ENCODE measurements around the gene APP.
"Not testable (repeated sequence)": the region's sequence is repeated elsewhere in the genome, so short reads cannot be mapped to it uniquely, and the experiment has no call there.

Gene APP

GRCh38 chr21:26162081-26162480, 8.5 kb downstream of the APP start:
- no peak for DNase-seq (ENCODE audit: low spot score)

GRCh38 chr21:26159869-26160268, 10.7 kb downstream of the APP start:
- DNase-seq (ENCODE audit: low spot score): no peak

- no peak for DNase-seq (ENCODE audit: low spot score)
Measured at GRCh38 chr21:26157801-26158200, 12.8 kb downstream of the APP start.

DNA sequence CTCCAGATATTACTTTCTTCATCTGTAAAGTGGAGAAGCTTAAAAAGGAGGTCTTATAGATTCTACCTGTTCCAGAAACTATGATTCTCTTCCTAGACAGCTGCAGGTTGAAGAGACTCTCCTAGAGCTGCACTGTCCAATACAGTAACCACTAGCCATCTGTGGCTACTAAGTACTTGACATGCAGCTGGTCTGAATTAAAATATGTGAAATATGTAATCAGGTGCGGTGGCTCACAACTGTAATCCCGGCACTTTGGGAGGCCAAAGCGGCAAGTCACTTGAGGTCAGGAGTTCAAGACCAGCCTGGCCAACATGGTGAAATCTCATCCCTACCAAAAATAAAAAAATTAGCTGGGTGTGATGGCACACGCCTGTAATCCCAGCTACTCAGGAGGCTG, 15.8 kb downstream of the APP start:
- DNase-seq (ENCODE audit: low spot score): no peak

GRCh38 chr21:26153758-26154157, 16.8 kb downstream of the APP start:
- DNase-seq (ENCODE audit: low spot score): no peak

GRCh38 chr21:26148840-26149354, 21.7 kb downstream of the APP start:
- no peak for DNase-seq (ENCODE audit: low spot score)

DNA sequence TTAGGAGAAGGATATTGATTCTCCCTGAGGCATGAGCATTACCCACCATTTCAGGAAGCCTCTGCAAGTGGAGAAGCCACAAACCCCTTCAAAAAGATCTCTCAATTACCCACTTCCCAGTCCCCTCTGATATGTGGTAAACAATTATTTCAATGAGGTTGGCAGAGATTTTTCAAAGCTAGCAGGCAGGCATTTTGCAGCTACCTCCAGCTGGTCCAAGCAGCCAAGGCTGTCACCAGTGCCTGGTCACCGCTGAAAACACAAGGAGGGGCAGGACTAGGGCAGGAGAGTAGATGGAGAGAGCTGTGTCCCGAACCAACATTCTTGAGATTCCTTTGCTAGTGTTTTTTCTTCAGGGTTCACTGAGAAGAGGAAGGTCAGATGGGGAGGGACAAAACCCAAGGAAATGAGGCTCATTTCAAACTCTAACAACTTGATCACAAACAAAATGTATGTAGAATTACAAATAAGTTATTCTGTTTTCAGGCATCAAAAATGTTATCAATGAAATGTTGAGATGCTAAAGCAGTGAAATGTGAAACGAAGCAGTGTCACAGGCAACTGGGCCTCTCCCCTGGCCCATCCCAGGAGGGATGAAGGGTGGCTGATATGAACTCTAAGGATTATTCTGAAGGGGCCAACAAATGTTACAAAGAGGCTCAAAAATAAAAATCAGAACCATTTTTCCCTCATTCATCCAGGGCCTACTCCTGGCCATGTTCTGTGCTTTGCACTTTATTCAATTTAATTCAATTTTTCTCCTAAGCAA, 22.3 kb downstream of the APP start:
- DNase-seq (ENCODE audit: low spot score): no peak

- DNase-seq (ENCODE audit: low spot score): no peak
Measured at GRCh38 chr21:26147535-26147934, 23.0 kb downstream of the APP start.

DNA sequence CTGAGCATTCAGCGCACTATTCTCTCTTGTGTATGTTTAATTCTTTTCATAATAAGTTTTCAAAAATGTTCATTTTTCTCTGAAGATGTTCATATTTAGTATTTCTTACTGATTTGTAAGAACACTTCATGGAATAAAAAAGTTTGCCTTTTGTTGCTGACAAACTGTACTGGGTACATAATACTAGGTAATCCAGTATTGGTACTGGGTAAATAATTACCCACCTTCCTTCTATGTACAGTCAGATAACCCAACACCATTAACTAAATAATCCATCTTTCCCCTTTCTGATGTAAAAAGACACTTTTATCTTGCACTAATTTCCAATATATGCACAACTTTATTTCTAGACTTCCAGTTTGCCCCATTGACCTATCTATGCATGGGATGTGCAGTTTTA, 23.9 kb downstream of the APP start:
- no peak for DNase-seq (ENCODE audit: low spot score)

DNA sequence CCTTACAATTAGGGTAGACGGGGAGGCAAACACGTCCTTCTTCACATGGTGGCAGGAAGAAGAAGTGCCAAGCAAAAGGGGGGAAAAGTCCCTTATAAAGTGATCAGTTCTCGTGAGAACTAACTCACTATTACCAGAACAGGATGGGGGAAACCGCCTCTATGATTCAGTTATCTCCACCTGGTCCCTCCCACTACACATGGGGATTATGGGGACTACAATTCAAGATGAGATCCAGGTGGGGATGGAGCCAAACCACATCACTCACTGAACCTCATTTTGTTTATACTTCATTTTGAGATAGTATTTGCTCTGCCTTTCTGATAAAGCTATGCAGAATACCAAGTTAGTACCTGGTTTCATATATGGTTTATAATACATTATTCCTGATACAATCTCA, 26.5 kb downstream of the APP start:
- no peak for DNase-seq (ENCODE audit: low spot score)

- no peak for DNase-seq (ENCODE audit: low spot score)
Measured at GRCh38 chr21:26142363-26142762, 28.2 kb downstream of the APP start.

DNA sequence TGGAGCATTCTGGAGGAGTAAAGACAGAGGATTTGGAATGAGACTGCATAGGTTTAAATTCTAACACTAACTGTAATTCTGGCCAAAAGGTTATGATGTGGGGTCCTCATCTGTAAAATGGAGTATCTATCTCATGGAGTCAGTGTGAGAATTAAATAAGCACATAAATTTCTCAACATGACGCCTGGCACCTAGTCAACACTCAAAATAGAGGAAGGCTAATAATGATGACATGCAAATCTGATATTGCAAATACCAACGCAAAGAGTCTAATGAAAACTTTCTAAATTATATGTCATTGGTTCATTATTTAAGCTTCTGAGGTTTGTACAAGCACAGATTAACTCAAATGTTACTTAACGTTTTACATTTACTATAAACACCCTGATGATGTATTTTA, 29.6 kb downstream of the APP start:
- no peak for DNase-seq (ENCODE audit: low spot score)

- no peak for DNase-seq (ENCODE audit: low spot score)
Measured at GRCh38 chr21:26140164-26140579, 30.4 kb downstream of the APP start.

DNA sequence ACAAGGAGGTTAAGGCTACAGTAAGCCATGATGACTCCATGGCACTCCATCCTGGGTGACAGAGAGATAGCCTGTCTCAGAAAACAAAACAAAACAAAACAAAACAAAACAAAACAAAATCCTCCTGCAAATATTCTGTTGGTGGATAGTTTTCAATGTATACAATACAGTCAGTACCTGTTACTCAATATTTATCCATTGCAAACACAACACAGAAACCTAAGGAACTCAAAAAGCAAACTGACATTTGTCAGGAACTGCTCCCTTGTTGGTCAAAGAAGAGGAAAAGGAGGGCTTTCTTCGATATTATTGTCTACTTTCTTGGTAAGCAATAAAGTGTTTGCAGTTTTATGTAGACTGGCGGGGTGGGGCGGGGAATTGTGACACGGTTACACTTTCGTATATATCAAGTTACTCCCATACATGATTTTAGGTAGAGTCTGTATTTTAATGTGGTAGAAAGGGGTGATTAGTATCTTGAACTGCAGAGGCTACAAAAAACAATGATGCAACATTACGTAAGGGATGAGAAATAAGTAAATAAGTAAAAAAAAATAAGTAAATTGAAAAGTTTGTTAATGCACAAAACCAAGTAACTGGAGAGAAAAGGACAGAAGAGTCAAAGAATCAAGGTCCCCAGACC, 31.8 kb downstream of the APP start:
- DNase-seq (ENCODE audit: low spot score): no peak

DNA sequence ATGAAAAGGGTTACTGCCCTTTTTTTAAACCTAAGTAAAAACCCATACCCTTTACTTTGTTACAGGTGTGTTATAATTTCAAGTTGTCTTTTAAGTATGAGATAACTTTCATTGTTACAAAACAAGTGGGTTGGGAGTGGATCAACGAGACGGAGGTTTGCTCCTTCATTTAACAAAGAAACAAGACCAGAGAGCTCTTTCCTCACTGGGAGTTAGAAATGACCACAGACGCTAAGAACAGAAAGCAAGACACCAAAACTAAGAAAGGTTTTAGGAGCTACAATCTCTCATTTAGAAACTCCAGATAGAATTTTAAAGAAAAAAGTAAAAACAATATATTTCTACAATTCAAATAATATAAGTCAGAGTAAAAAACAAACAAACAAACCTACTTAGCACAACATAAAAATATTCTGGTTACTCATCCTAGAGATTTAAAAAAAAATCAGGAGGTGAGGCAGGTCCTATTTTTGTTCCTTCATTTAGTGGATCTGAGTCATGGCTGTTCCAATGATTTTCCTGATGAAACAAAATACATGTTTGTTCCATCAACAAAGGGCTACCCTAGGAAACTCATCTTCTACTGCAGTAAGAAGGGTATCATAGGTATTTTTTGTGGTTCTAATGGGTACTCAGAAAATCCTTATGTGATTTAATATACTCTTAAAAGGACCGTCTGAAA, 33.0 kb downstream of the APP start:
- no peak for DNase-seq (ENCODE audit: low spot score)

- DNase-seq (ENCODE audit: low spot score): no peak
Measured at GRCh38 chr21:26136671-26137070, 33.9 kb downstream of the APP start.

DNA sequence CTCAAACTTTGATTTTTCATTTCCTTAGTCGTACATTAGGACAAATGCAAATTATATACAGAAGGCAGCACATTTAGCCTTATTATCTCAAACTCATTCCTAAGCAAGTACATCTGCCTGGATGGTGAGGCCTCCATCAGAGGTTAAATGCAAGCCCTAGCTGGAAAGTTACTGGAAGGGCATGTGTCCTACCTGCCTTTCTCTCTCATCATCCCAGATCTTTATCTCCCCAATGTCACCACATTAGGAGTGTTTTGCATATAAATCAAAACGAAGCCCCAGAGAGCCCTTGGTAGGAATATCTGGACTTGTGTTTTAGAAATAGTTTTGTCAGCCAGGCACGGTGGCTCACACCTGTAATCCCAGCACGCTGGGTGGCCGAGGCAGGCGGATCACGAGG, 35.0 kb downstream of the APP start:
- DNase-seq (ENCODE audit: low spot score): no peak

GRCh38 chr21:26131554-26131953, 39.0 kb downstream of the APP start:
- no peak for DNase-seq (ENCODE audit: low spot score)

DNA sequence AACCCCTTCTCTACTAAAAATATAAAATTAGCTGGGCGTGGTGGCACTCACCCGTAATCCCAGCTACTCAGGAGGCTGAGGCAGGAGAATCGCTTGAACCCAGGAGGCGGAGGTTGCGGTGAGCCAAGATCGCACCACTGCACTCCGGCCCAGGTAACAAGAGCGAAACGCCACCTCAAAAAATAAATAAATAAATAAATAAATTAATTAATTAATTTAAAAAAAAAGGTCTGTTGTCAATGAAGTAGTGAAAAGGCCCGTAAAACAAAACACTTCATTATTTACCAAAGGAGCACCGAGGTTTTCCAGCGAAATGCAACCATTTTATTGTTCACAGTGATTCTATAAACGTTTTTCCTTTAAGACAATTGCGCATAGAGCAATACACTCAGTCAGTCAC, 39.5 kb downstream of the APP start:
- DNase-seq (ENCODE audit: low spot score): not testable (repeated sequence)

- DNase-seq (ENCODE audit: low spot score): no peak
Measured at GRCh38 chr21:26130249-26130881, 40.2 kb downstream of the APP start.

GRCh38 chr21:26127918-26128317, 42.7 kb downstream of the APP start:
- no peak for DNase-seq (ENCODE audit: low spot score)

GRCh38 chr21:26127073-26127814, 43.3 kb downstream of the APP start:
- DNase-seq (ENCODE audit: low spot score): no peak
